Lung microvascular endothelial cell (primary cell): ENCODE data around the gene RPS6KA1. TPM values are rescaled to one million over a fixed set of nuclear protein-coding genes. Genes with fewer than 3 reads are reported as not detected.
"Not testable (repeated sequence)": the region's sequence is repeated elsewhere in the genome, so short reads cannot be mapped to it uniquely, and the experiment has no call there.

Source experiments
- DNase-seq, 2 donors: peaks; one replicate each; pipeline versions ENCODE4 v3.0.0 to v3.0.0-alpha.2; 2010; ENCODE audit warnings: low read depth in 2 of 2
- total RNA-seq: library from RNA; depleted of rRNA; stranded (reverse); fragments of >200 nt; gene quantifications from 2 replicates; pipeline ENCODE4 v1.2.1, GENCODE V29; 2014

Gene RPS6KA1
- total RNA-seq, 1 donor from 2014 or later, result 10.9 TPM

DNA sequence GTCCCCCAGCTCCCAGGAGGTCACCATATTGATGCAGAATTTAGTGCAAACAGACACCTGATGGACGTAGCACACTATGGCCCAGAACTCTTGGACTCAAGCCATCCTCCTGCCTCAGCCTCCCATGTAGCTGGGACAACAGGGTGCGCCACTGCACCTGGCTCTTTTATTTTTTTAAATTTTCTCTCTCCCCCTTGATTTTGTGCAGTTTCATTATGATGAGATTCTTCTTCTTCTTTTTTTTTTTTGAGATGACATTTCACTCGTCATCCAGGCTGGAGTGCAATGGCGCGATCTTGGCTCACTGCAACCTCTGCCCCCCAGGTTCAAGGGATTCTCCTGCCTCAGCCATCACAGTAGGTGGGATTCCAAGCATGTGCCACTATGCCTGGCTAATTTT lies 63.8 kb downstream of the RPS6KA1 start:
- no peak for DNase-seq

DNA sequence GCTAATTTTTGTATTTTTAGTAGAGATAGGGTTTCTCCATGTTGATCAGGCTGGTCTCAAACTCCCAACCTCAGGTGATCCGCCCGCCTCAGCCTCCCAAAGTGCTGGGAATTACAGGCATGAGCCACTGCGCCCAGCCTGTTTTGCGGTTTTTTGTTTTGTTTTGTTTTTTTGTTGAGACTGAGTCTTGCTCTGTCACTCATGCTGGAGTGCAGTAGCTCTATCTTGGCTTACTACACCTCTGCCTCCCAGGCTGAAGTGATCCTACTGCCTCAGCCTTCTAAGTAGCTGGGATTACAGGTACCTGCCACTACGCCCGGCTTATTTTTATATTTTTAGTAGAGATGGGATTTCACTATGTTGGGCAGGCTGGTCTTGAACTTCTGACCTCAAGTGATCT lies 65.0 kb downstream of the RPS6KA1 start:
- not testable (repeated sequence) for DNase-seq

DNA sequence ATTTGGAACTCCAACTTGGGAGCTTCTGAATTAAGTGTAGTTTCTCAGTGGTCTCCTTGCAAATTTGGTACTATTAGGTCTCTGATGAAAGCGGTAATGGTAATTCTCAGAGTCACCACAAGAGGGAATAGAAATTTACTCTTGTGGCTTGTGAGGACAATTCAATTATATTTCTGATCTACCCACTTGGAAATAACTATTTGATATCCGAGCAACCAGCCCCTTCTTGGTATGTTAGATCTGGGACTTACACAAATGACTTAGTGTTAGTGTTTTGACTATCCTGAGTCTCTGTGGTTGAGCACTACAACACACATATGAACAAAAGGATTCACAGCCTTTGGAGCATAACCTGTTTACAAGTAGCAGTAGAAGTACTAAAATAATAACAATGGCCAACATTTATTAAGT lies 68.1 kb downstream of the RPS6KA1 start:
- peak; percentile 63 to 69 for DNase-seq

DNA sequence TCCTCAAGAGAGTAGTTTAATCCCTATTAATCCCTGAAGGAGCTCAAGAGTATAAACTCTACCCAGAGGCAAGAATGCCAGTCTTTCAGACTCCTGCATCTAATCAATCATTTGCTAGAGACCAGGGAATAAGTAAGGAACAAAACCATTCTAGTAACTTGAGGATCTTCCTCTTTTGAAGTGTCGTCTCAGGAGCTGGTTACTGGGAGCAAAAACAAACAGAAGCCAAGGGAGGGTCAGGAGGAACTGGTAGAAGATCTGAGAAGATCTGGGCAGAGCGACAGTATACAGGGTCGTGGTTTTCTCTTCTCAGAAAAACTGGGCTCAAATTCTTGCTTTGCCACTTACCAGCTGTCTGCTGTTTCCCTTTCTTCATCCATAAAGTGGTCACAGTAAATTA lies 69.3 kb downstream of the RPS6KA1 start:
- DNase-seq, result no peak

DNA sequence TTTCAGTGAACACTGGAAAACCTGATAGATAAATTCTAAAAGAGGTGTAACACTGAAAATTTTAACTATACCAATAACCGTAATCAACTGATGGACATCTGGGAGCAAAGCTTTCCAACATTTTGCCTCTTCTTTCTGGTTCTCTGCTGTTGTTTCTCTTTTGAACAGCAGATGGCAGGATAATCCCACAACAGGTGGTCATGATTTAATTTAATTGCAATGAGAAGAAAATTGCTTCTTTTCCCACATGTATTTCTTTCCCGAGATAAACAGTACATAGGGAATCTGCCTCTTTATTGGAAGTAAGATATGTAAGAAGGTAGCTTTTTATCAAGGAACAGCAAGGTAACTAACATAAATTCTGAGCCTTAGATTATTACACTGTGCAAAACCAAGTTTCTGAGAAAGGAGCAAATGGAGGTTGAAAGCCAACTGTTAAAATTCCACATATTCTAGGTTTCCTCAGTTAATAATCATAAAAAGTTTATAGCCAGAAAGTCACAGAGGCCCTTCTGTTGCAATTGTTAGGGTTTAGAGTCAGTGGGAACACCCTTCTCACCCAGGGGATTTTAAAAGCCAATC lies 72.9 kb downstream of the RPS6KA1 start:
- DNase-seq, result peak; percentile 64 to 77

DNA sequence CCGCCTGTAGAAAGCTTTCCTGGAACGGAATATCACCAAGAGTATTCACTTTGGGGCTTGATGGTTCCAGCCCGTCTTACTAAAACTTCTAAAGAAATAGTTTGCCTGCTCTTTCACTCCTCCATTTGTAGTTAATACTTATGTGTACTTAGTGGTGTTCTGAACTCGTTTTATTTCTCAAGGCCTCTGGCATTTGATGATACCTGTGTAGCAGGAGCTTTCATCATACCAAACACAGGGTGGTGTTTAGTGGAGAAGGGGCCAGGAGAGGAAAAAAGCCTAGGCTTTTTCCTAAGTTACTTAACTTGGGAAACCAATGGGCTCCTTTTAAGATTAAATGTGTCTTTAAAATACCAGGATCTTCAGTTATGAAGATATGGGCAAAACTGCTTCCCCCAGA lies 74.3 kb downstream of the RPS6KA1 start:
- no peak for DNase-seq

DNA sequence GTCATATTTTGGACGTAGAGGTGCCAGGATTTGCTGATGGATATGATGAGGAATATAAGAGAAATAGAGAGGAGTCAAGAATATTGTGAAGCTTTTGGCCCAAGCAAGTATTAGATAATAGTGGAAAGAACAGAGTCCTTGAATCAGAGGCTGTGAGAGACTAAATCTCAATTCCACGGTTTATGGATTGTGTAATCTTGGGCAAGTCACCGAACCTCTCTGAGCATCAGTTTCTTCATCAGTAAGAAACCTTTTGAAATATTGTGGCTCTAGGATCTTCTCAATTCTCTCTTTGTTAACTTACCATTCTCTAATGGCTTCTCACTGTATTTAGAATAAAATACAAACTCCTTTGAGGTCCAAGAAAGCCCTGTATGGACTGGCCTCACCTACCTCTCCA lies 77.6 kb downstream of the RPS6KA1 start:
- DNase-seq, result no peak

DNA sequence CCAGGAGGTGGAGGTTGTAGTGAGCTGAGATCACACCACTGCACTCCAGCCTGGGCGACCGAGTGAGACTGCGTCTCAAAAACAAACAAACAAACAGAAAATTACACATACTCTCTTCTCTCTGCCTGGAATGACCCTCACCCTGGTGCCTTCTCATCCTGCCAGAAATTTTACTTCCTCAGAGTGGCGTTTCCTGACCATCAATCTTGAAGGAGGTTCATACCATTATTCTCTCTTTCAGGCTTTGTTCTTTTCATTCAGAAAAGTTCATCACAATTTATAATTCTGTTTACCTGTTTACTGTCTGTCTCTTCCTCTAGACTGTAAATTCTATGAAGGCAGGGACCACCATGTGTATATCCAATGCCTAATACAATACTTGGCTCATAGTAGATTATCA lies 79.3 kb downstream of the RPS6KA1 start:
- peak in 1 of 2 donors; percentile 18 for DNase-seq

DNA sequence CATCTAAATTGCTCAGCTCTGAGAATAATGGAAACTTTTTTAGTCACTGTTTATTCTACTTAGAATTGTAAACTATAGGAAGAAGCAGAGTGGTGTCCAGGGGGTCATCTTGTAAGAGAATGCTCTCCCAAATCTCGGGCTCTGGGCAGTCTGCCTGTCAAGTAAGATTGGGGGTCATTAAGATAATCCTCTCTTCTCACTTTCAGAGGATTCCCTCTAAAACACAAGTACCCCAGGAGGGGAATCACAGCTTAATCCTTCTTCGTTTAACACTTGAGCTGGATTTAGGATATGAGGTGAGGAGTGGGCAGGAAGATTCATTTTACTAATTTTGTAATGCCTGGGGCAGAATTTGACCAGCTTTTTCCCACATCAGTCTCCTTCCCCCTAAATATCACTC lies 81.2 kb downstream of the RPS6KA1 start:
- no peak for DNase-seq

DNA sequence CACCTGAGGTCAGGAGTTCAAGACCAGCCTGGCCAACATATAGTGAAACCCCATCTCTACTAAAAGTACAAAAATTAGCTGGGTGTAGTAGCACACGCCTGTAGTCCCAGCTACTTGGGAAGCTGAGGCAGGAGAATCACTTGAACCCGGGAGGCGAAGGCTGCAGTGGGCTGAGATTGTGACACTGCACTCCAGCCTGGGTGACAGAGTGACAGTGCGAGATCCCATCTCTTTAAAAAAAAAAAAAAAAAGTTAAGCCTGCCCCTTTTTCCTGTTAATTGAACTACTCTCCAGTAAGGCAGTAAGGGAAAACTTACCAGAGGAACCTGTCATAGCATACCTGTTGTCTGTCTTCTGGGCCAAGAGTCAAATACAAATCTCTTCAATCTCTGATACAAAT lies 83.1 kb downstream of the RPS6KA1 start:
- not testable (repeated sequence) for DNase-seq

DNA sequence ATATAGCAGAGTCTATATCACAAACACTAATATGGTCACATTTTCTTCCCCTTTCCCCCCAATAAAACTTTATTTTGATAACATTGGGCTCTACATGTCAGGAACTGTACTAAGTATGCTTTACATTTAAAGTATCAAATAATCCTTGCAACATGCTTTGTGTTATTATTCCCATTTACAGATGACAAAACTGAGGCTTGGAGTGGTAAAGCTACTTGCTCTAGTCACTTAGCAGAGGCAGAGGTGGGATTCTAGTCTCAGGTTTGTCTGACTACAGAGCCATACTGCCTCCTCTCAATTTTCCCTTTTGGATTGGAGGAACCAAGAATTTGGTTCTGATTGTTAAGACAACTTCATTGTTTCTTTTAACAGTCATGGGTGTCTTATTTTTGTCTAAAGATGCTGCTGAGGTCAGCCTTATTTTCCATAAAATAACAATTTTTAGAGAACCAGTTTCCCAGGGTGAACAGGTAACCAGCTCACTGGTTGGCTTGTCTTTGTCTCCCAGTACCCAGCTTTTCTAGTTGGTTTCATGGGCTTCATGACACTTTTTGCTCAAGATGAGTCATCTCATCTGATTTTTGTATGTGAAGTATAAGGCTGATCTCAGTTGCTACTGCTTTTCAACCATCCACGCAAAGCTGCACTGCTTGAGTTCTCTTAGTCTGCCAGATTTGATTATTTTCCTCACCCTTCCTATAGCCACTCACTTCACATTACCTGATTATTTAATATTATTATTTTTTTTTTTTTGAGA lies 85.3 kb downstream of the RPS6KA1 start:
- DNase-seq, result no peak

DNA sequence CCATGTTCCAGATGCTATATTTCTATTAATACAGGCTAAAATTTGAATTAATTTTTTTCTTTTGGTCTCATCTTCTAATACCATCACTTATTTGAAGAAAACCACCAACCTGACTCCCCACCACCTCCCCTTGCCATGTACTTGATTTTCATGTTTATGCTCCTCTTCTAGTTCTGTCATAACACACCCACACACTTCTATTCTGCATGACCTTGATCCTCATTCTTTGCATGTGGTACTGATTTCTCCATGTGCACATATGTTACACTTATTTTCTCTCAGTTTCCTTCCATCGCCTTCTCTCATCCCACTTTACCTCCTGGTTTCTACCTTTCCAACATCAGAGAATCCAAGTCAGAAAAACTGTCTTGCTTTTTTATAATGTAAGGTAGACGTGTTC lies 87.3 kb downstream of the RPS6KA1 start:
- DNase-seq, result no peak

DNA sequence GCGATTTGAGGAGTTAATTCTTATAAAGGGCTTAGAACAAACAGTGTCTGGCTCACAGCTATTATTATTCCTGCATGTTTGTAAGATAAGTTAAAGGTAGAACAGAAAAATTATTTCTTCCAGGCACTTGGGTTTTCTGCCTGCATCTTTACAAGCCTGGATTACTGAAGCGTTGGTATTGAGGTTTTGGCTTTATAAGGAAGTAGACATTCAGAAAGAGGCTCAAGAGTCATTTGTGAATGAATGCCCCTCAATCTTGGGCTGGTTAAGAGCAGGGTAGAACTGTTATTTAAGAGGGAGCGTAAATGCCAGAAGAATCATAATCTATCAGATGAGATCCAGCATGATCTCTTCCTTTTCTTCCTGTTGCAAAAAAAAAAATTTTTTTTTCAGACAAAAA lies 89.0 kb downstream of the RPS6KA1 start:
- DNase-seq, result no peak

Other genes with a start within 250 kb of the RPS6KA1 start
- gene SH3BGRL3, start 249.7 kb upstream of the RPS6KA1 start, total RNA-seq, result 16.5 and 17.4 TPM in 2 replicates
- 0.87 and 1.2 TPM in 2 replicates for gene UBXN11, start 223.1 kb upstream of the RPS6KA1 start, total RNA-seq
- not detected in 2 replicates for gene CD52, start 211.8 kb upstream of the RPS6KA1 start, total RNA-seq
- 0.44 TPM in 1 of 2 replicates, not detected in the other for gene CRYBG2, start 175.6 kb upstream of the RPS6KA1 start, total RNA-seq
- gene ZNF683, start 157.0 kb upstream of the RPS6KA1 start, total RNA-seq, result not detected in 2 replicates
- not detected in 2 replicates for gene LIN28A, start 118.9 kb upstream of the RPS6KA1 start, total RNA-seq
- gene DHDDS, start 97.4 kb upstream of the RPS6KA1 start, total RNA-seq, result 22.4 and 24.6 TPM in 2 replicates
- 70.4 and 173 TPM in 2 replicates for gene HMGN2, start 57.3 kb upstream of the RPS6KA1 start, total RNA-seq
- 7.8 and 9.5 TPM in 2 replicates for gene ARID1A, start 166.3 kb downstream of the RPS6KA1 start, total RNA-seq